H1 (cell line): ENCODE measurements around the gene KERA. TPM values are rescaled to one million over a fixed set of nuclear protein-coding genes. Genes with fewer than 3 reads are reported as not detected.

Experiments used
- CTCF ChIA-PET: fragments of 300-600 bp; sonication (Branson Sonifier 250); formaldehyde crosslinking; loops from one replicate; lab custom pipeline; 2021; ENCODE audit not compliant: partially characterized antibody; lab: Charles Lee
- POLR2A ChIA-PET: fragments of 300-600 bp; sonication (Branson Sonifier 250); formaldehyde crosslinking; loops from one replicate; lab custom pipeline; 2021; ENCODE audit warnings: inconsistent platforms; ENCODE audit not compliant: partially characterized antibody; lab: Charles Lee
- DNase-seq, 2 experiments: peaks; one replicate each; pipeline versions ENCODE4 v3.0.0 to v3.0.0-alpha.2; 2010 to 2022; ENCODE audit warnings: low spot score in 2 of 2, low read depth in 1 of 2, mixed read lengths in 1 of 2
- FAIRE-seq: peaks from 2 replicates; lab custom pipeline; 2011; peaks lifted over from hg19 to GRCh38; lab: Jason Lieb, UNC
- H2AFZ ChIP-seq: 2 replicates; pipeline ENCODE4 v1.8.1; 2012; ENCODE audit warnings: low read length, inconsistent platforms
- H2AK5ac ChIP-seq: 2 replicates; pipeline ENCODE4 v1.6.1; 2013; ENCODE audit warnings: low read depth, low read length
- H2BK120ac ChIP-seq: replicated peaks from 2 replicates; pipeline ENCODE3; 2013; ENCODE audit warnings: low read depth, low read length, inconsistent platforms
- H2BK12ac ChIP-seq: 2 replicates; pipeline ENCODE4 v1.6.1; 2013; ENCODE audit warnings: low read depth, low read length
- H2BK15ac ChIP-seq: 2 replicates; pipeline ENCODE4 v1.6.1; 2013; ENCODE audit warnings: low read length
- H2BK20ac ChIP-seq: 2 replicates; pipeline ENCODE4 v1.6.1; 2013; ENCODE audit warnings: low read length
- H2BK5ac ChIP-seq: 2 replicates; pipeline ENCODE4 v1.6.1; 2013; ENCODE audit warnings: low read depth, low read length
- H3K14ac ChIP-seq: 2 replicates; pipeline ENCODE4 v1.6.1; 2013; ENCODE audit warnings: inconsistent platforms; ENCODE audit not compliant: insufficient read length
- H3K18ac ChIP-seq: 2 replicates; pipeline ENCODE4 v1.6.1; 2013; ENCODE audit warnings: low read length; ENCODE audit errors: extremely low read depth
- H3K23ac ChIP-seq: 2 replicates; pipeline ENCODE4 v1.6.1; 2013; ENCODE audit warnings: inconsistent platforms; ENCODE audit not compliant: insufficient read length
- H3K23me2 ChIP-seq: 2 replicates; pipeline ENCODE4 v1.6.1; 2013; ENCODE audit warnings: low read depth, low read length
- H3K27ac ChIP-seq: 2 replicates; pipeline ENCODE4 v1.6.1; 2011; ENCODE audit warnings: low read depth, low read length, inconsistent platforms
- H3K27me3 ChIP-seq, 4 experiments: replicated peaks in 1 of 4; 1 replicate in 1 of 4; 2 replicates in 3 of 4; pipeline versions ENCODE4 v1.6.1 to v1.8.1; 2011 to 2013; ENCODE audit warnings: low read length in 3 of 4, mild to moderate bottlenecking in 3 of 4, inconsistent platforms in 2 of 4, mixed read lengths in 2 of 4, moderate library complexity in 1 of 4; ENCODE audit not compliant: control insufficient read depth in 3 of 4, insufficient read depth in 3 of 4; ENCODE audit errors: extremely low read depth in 1 of 4
- H3K36me3 ChIP-seq, 4 experiments: 2 replicates each; pipeline versions ENCODE4 v1.6.1 to v1.8.1; 2011 to 2013; ENCODE audit warnings: mild to moderate bottlenecking in 4 of 4, low read length in 3 of 4, moderate library complexity in 2 of 4, control low read depth in 1 of 4, inconsistent platforms in 1 of 4; ENCODE audit not compliant: insufficient read depth in 4 of 4, control insufficient read depth in 2 of 4
- H3K4ac ChIP-seq: replicated peaks from 2 replicates; pipeline ENCODE3; 2013; ENCODE audit warnings: low read length, low read depth, mixed read lengths, inconsistent platforms; ENCODE audit not compliant: insufficient read length
- H3K4me1 ChIP-seq, 4 experiments: replicated peaks in 1 of 4; 1 replicate in 1 of 4; 2 replicates in 3 of 4; pipeline versions ENCODE4 v1.6.1 to v1.8.1; 2011 to 2013; ENCODE audit warnings: low read length in 3 of 4, inconsistent platforms in 2 of 4, mixed read lengths in 1 of 4; ENCODE audit not compliant: insufficient read depth in 4 of 4, control insufficient read depth in 3 of 4
- H3K4me2 ChIP-seq, 2 experiments: 2 replicates each; pipeline versions ENCODE4 v1.6.1 to v1.8.1; 2011 to 2013; ENCODE audit warnings: low read depth in 2 of 2, low read length in 2 of 2, control low read depth in 1 of 2, inconsistent platforms in 1 of 2, mild to moderate bottlenecking in 1 of 2; ENCODE audit not compliant: insufficient read depth in 1 of 2
- H3K4me3 ChIP-seq, 4 experiments: fragments of 200-600, 300-600 bp in 1 of 4; sonication (generic), shearing (Covaris generic), sonication (Bioruptor Twin) in 1 of 4; 2 replicates each; pipeline versions ENCODE4 v1.5.1 to v1.8.1; 2011 to 2016; ENCODE audit warnings: low read length in 4 of 4, low read depth in 3 of 4, control low read depth in 2 of 4, inconsistent platforms in 2 of 4, mild to moderate bottlenecking in 2 of 4, mixed read lengths in 1 of 4, moderate library complexity in 1 of 4; ENCODE audit not compliant: insufficient read depth in 2 of 4; ENCODE audit errors: extremely low read depth in 1 of 4
- H3K56ac ChIP-seq: replicated peaks from 2 replicates; pipeline ENCODE3; 2013; ENCODE audit warnings: low read depth, mild to moderate bottlenecking, mixed read lengths, low read length, inconsistent platforms; ENCODE audit not compliant: insufficient read length
- H3K79me1 ChIP-seq: 2 replicates; pipeline ENCODE4 v1.6.1; 2013; ENCODE audit warnings: low read depth, low read length, control low read depth
- H3K79me2 ChIP-seq, 2 experiments: 2 replicates each; pipeline versions ENCODE4 v1.6.1 to v1.8.1; 2012 to 2013; ENCODE audit warnings: low read length in 2 of 2, mild to moderate bottlenecking in 2 of 2, inconsistent platforms in 1 of 2; ENCODE audit not compliant: insufficient read depth in 2 of 2, control insufficient read depth in 1 of 2
- H3K9ac ChIP-seq, 4 experiments: replicated peaks in 1 of 4; 1 replicate in 1 of 4; 2 replicates in 3 of 4; pipeline versions ENCODE4 v1.6.1 to v1.8.1; 2011 to 2013; ENCODE audit warnings: low read depth in 3 of 4, low read length in 3 of 4, control low read depth in 2 of 4, mild to moderate bottlenecking in 2 of 4, moderate library complexity in 2 of 4, inconsistent platforms in 1 of 4; ENCODE audit errors: extremely low read depth in 1 of 4
- H3K9me3 ChIP-seq, 2 experiments: 2 replicates each; pipeline versions ENCODE4 v1.6.1 to v1.8.1; 2012 to 2013; ENCODE audit warnings: mild to moderate bottlenecking in 2 of 2, moderate library complexity in 2 of 2, control low read depth in 1 of 2, inconsistent platforms in 1 of 2, low read depth in 1 of 2, low read length in 1 of 2, mixed read lengths in 1 of 2; ENCODE audit not compliant: insufficient read depth in 2 of 2
- H4K20me1 ChIP-seq, 2 experiments: replicated peaks in 1 of 2; 2 replicates each; pipeline versions ENCODE3 to v1.8.1; 2011 to 2013; ENCODE audit warnings: inconsistent platforms in 2 of 2, low read length in 2 of 2, mild to moderate bottlenecking in 1 of 2; ENCODE audit not compliant: insufficient read depth in 2 of 2, control insufficient read depth in 1 of 2
- H4K5ac ChIP-seq: 2 replicates; pipeline ENCODE4 v1.6.1; 2013; ENCODE audit warnings: low read length, low read depth, mixed read lengths, inconsistent platforms; ENCODE audit not compliant: insufficient read length
- H4K8ac ChIP-seq: 2 replicates; pipeline ENCODE4 v1.8.0; 2013; ENCODE audit warnings: mild to moderate bottlenecking, moderate library complexity, low read length, inconsistent platforms; ENCODE audit not compliant: insufficient read depth; ENCODE audit errors: extremely low read depth
- H4K91ac ChIP-seq: replicated peaks from 2 replicates; pipeline ENCODE3; 2013; ENCODE audit warnings: low read length, mixed read lengths, inconsistent platforms; ENCODE audit not compliant: insufficient read length
- CBX5 ChIP-seq: fragments of 300-800, 300-1000 bp; sonication (generic); IDR thresholded peaks from 2 replicates; pipeline ENCODE4 v1.7.1; 2016; ENCODE audit warnings: antibody characterized with exemption, low read length, low read depth
- EZH2 ChIP-seq: fragments of 200-600 bp; sonication (generic); IDR thresholded peaks from 2 replicates; pipeline ENCODE4 v1.7.1; 2012; ENCODE audit warnings: low read depth, mild to moderate bottlenecking, moderate library complexity, low read length, inconsistent platforms; ENCODE audit not compliant: severe bottlenecking
- GABPA ChIP-seq: IDR thresholded peaks from 2 replicates; pipeline ENCODE4 v1.6.1; 2011; ENCODE audit warnings: mild to moderate bottlenecking, low read length, moderate library complexity, borderline replicate concordance; ENCODE audit not compliant: insufficient read depth
- KDM4A ChIP-seq: IDR thresholded peaks from one replicate; pipeline ENCODE4 v1.7.1; 2012; ENCODE audit warnings: low read depth, mild to moderate bottlenecking, moderate library complexity, low read length, inconsistent platforms; ENCODE audit not compliant: severe bottlenecking
- MAFK ChIP-seq: IDR thresholded peaks from 2 replicates; pipeline ENCODE4 v1.6.1; 2012; ENCODE audit warnings: low read depth, mild to moderate bottlenecking, improper control_type of control experiment, low read length
- NRF1 ChIP-seq: IDR thresholded peaks from 2 replicates; pipeline ENCODE4 v1.6.1; 2011; ENCODE audit warnings: mild to moderate bottlenecking, low read depth, low read length, improper control_type of control experiment
- POLR2AphosphoS5 ChIP-seq: IDR thresholded peaks from 2 replicates; pipeline ENCODE4 v1.6.1; 2011; ENCODE audit warnings: low read depth, low read length
- SIN3A ChIP-seq, 2 experiments: IDR thresholded peaks in 1 of 2; conservative IDR thresholded peaks in 1 of 2; 2 replicates each; pipeline ENCODE4 v1.6.1; 2011 to 2012; ENCODE audit warnings: low read length in 2 of 2, improper control_type of control experiment in 1 of 2, low read depth in 1 of 2, mild to moderate bottlenecking in 1 of 2
- SUZ12 ChIP-seq: fragments of 200-600 bp; sonication (generic); IDR thresholded peaks from 2 replicates; pipeline ENCODE4 v1.6.1; 2012; ENCODE audit warnings: mild to moderate bottlenecking, inconsistent platforms, low read length, moderate library complexity, mixed read lengths
- ZNF274 ChIP-seq: IDR thresholded peaks from 2 replicates; pipeline ENCODE4 v1.7.0; 2012; ENCODE audit warnings: low read length, borderline replicate concordance; ENCODE audit errors: extremely low read depth
- WGBS, 2 experiments: shearing (Covaris generic) in 1 of 2; methylation state at CpG; one replicate each; pipeline versions ENCODE4 v1.1.6 to v1.1.7; 2013 to 2015; ENCODE audit warnings: low lambda C conversion rate in 2 of 2, mixed read lengths in 2 of 2, inconsistent platforms in 1 of 2, low coverage in 1 of 2, missing lambda C conversion rate in 1 of 2; ENCODE audit not compliant: insufficient replicate concordance in 2 of 2, insufficient coverage in 1 of 2, insufficient read length in 1 of 2; ENCODE audit errors: extremely low coverage in 1 of 2, missing lambda C conversion rate in 1 of 2; 5-methylcytosine and 5-hydroxymethylcytosine counted together
- polyA plus RNA-seq, 7 experiments: library from polyadenylated mRNA; depleted of rRNA in 3 of 7; stranded (reverse) in 5 of 7; unstranded in 2 of 7; fragments of >200 nt in 5 of 7; fragments of 200-250 nt in 2 of 7; gene quantifications; 1 replicate in 5 of 7; 2 replicates in 1 of 7; 4 replicates in 1 of 7; pipeline versions ENCODE4 v1.2.1 to v1.2.3, GENCODE V29; 2011 to 2013; ENCODE audit warnings: missing spikeins in 2 of 7, mixed read lengths in 2 of 7
- total RNA-seq: library from RNA; stranded (reverse); fragmentation: NEBNext Ultra II Directional; extraction: Animal tissue kit (Norgen Biotek cat#: 25700); gene quantifications from 2 replicates; pipeline ENCODE4 v1.2.1, GENCODE V29; 2021
- TF ChIP-seq, protein P1 (sequence below): IDR thresholded peaks from 2 replicates; pipeline ENCODE4 v1.6.1; 2012; ENCODE audit warnings: inconsistent platforms
- TF ChIP-seq, protein P2 (sequence below): IDR thresholded peaks from 2 replicates; pipeline ENCODE4 v1.6.1; 2011; ENCODE audit warnings: low read depth, mild to moderate bottlenecking, low read length; ENCODE audit not compliant: insufficient read depth

KERA gene
- total and polyA plus RNA-seq, 2 of the 8 experiments (the other 6 are each of a cell fraction or from before 2014, with no cell fraction given): not detected

GRCh38 chr12:91009319-91009950, 48.4 kb downstream of the KERA start:
- CTCF ChIA-PET: no interaction called here
- no peak overlapping the region for H4K5ac ChIP-seq
- no peak overlapping the region for H3K27ac ChIP-seq
- no peak overlapping the region for H2BK120ac ChIP-seq
- POLR2A ChIA-PET: no interaction called here
- no peak overlapping the region for H4K91ac ChIP-seq
- no peak overlapping the region for H2BK20ac ChIP-seq
- H3K36me3 ChIP-seq: no peaks in the 10 kb centered on the region
- H3K79me2 ChIP-seq: no peaks in the 10 kb centered on the region
- H2AK5ac ChIP-seq: no peak overlapping the region
- no peak overlapping the region for H2AFZ ChIP-seq
- FAIRE-seq (no peak), DNase-seq (no peak)
- H3K23me2 ChIP-seq: no peaks in the 10 kb centered on the region
- no peaks in the 10 kb centered on the region for H3K27me3 ChIP-seq
- no peak overlapping the region for H3K4me3 ChIP-seq
- H3K56ac ChIP-seq: no peak overlapping the region
- H3K4me1 ChIP-seq: no peaks in the 10 kb centered on the region
- H2BK15ac ChIP-seq: no peak overlapping the region
- no peak overlapping the region for H3K23ac ChIP-seq
- H3K4me2 ChIP-seq: no peak overlapping the region
- 100% methylated on average over 1 of the region's 1 CpG; no CpG with 5 or more reads in 1 of the 2 experiments for WGBS, 2 experiments
- no peak overlapping the region for H2BK5ac ChIP-seq
- no peaks in the 10 kb centered on the region for H3K9me3 ChIP-seq
- H4K20me1 ChIP-seq: no peaks in the 10 kb centered on the region
- no peaks in the 10 kb centered on the region for H3K79me1 ChIP-seq
- H3K14ac ChIP-seq: no peak overlapping the region
- no peak overlapping the region for H3K18ac ChIP-seq
- H2BK12ac ChIP-seq: no peak overlapping the region
- H3K9ac ChIP-seq: no peak overlapping the region
- H3K4ac ChIP-seq: no peak overlapping the region
- no peak overlapping the region for H4K8ac ChIP-seq
- no peak for TF ChIP-seq GABPA
- TF ChIP-seq, protein P1, sequence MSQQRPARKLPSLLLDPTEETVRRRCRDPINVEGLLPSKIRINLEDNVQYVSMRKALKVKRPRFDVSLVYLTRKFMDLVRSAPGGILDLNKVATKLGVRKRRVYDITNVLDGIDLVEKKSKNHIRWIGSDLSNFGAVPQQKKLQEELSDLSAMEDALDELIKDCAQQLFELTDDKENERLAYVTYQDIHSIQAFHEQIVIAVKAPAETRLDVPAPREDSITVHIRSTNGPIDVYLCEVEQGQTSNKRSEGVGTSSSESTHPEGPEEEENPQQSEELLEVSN: no peak
- TF ChIP-seq, protein P2, sequence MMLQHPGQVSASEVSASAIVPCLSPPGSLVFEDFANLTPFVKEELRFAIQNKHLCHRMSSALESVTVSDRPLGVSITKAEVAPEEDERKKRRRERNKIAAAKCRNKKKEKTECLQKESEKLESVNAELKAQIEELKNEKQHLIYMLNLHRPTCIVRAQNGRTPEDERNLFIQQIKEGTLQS: no peak
- TF ChIP-seq MAFK: no peak
- TF ChIP-seq POLR2AphosphoS5: no peak
- no peak for TF ChIP-seq SUZ12
- TF ChIP-seq KDM4A: no peak
- no peak for TF ChIP-seq CBX5
- no peak for TF ChIP-seq SIN3A (conservative IDR thresholded peaks at IDR 0.05 in 1 of 2, IDR thresholded peaks at IDR 0.05 in 1 of 2; ENCODE audit: low read depth in 1 of 2, low read length in 2 of 2)
- no peak for TF ChIP-seq EZH2
- no peak for TF ChIP-seq NRF1
- TF ChIP-seq ZNF274: no peak
